ENCODE measurements around the gene IQSEC1.

DNA sequence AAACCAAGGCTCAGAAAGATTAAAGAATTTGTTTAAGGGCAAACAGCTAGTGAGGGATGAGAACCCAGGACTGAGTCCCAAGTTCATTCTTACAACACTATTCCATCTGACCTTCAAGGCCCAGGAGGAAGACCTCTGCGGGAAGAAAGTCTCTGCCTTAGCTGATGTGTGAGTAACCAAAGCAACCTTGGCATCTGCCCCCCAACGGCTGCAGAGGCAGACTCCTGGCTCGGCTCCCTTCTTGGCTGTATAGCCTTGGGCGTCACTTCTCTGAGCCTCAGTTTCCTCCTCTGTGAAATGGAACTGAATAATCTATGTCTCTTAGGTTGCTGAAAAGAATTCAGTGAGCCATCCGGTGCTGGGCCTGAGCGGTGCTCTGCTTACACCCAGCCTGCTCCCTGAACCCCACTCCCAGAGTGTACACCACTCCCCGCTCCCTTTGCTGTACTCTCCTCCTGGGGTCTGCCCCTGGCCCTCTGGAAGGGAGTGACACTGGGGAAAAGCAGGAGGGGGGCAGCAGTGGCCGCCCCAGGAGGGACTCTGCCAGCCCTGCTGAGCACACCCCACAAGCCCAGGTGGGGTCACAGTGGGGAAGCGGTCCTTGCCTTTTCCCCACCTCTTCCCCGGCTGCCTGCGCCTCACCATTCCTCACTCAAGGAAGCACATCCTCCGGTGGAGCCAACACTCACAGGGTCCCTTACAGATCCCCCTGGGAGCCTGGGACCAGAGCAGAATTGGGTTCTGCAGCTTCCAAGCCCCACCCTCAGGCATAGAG is 97.3 kb downstream of the IQSEC1 start:
- TF ChIP-seq POLR2AphosphoS5 (IDR thresholded peaks at IDR 0.05), result no peak
- TF ChIP-seq, protein P1, sequence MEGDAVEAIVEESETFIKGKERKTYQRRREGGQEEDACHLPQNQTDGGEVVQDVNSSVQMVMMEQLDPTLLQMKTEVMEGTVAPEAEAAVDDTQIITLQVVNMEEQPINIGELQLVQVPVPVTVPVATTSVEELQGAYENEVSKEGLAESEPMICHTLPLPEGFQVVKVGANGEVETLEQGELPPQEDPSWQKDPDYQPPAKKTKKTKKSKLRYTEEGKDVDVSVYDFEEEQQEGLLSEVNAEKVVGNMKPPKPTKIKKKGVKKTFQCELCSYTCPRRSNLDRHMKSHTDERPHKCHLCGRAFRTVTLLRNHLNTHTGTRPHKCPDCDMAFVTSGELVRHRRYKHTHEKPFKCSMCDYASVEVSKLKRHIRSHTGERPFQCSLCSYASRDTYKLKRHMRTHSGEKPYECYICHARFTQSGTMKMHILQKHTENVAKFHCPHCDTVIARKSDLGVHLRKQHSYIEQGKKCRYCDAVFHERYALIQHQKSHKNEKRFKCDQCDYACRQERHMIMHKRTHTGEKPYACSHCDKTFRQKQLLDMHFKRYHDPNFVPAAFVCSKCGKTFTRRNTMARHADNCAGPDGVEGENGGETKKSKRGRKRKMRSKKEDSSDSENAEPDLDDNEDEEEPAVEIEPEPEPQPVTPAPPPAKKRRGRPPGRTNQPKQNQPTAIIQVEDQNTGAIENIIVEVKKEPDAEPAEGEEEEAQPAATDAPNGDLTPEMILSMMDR (IDR thresholded peaks at IDR 0.05), result no peak

Data from prostate gland (tissue), 2 donors.